ENCODE data around the gene OR3A3. TPM values are rescaled to one million over a fixed set of nuclear protein-coding genes. Genes with fewer than 3 reads are reported as not detected.

The OR3A3 gene
- total RNA-seq, 4 donors from 2014 or later = not detected

DNA sequence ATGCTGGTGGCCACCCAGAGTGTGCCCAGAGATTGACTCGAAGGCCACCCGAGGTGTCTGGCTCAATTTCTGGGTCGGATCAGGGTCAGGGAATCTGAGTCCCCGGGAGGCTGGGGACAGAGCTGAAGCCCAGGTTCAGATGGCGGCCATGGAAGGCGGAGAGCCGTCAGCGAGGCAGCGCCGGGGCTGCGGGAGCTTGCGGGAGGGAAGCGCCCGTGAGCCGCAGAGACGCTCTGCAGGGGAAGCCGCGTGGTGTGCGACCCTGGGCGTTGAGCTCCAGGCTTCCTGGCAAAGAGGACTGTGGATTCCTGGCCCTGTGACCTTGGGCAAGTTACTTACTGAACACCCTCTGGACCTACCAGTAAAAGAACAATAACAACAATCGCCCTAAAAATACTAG is 61.0 kb downstream of the OR3A3 start:
- WGBS, 2 donors (ENCODE audit: low coverage in 1 of 2) = 93 to 100% methylated on average over 1 to 10 of the region's 21 CpGs
- no peaks in the 10 kb centered on the region for H3K36me3 ChIP-seq
- no peaks in the 10 kb centered on the region for H3K27me3 ChIP-seq
- H3K9me3 ChIP-seq = no peaks in the 10 kb centered on the region
- no peak overlapping the region for H3K4me3 ChIP-seq
- TF ChIP-seq POLR2A (IDR thresholded peaks at IDR 0.05) (no peak), POLR2AphosphoS5 (IDR thresholded peaks at IDR 0.05) (no peak), EP300 (IDR thresholded peaks at IDR 0.05) (no peak)
- TF ChIP-seq, protein P1, sequence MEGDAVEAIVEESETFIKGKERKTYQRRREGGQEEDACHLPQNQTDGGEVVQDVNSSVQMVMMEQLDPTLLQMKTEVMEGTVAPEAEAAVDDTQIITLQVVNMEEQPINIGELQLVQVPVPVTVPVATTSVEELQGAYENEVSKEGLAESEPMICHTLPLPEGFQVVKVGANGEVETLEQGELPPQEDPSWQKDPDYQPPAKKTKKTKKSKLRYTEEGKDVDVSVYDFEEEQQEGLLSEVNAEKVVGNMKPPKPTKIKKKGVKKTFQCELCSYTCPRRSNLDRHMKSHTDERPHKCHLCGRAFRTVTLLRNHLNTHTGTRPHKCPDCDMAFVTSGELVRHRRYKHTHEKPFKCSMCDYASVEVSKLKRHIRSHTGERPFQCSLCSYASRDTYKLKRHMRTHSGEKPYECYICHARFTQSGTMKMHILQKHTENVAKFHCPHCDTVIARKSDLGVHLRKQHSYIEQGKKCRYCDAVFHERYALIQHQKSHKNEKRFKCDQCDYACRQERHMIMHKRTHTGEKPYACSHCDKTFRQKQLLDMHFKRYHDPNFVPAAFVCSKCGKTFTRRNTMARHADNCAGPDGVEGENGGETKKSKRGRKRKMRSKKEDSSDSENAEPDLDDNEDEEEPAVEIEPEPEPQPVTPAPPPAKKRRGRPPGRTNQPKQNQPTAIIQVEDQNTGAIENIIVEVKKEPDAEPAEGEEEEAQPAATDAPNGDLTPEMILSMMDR (IDR thresholded peaks at IDR 0.05) = no peak
- no peak overlapping the region for H3K27ac ChIP-seq
- H3K4me1 ChIP-seq = peaks cover 0 to 13% (median 0%) of the 10 kb centered on the region in 3 donors
- ATAC-seq = no peak

Small RNA genes within 50 kb of the gene (small RNA-seq; reads per million reads assigned to genes)
- gene OR1AC1P = 0 reads per million in 4 donors

Other genes with a start within 250 kb of the OR3A3 start
- gene OR1A2, start 213.9 kb upstream of the OR3A3 start, total RNA-seq = not detected
- gene OR1A1, start 203.7 kb upstream of the OR3A3 start, total RNA-seq = under 1 TPM in 1 of 4 donors, not detected in 3; 0.23 TPM
- under 1 TPM in 1 of 4 donors, not detected in 3; 0.50 TPM for gene OR3A1, start 113.0 kb upstream of the OR3A3 start, total RNA-seq
- gene OR3A2, start 25.1 kb upstream of the OR3A3 start, total RNA-seq = under 1 TPM in 3 of 4 donors, not detected in 1; 0.67 to 0.78 (median 0.72) TPM
- gene OR1E1, start 13.0 kb upstream of the OR3A3 start, total RNA-seq = not detected
- not detected for gene OR1E2, start 22.5 kb downstream of the OR3A3 start, total RNA-seq
- gene SPATA22, start 60.4 kb downstream of the OR3A3 start, total RNA-seq = 1 to 10 TPM in 1 of 4 donors, under 1 TPM in 1, not detected in 2; 0.81 to 2.2 TPM
- 1 to 10 TPM; 1.4 to 3.4 (median 2.7) TPM for gene ASPA, start 64.6 kb downstream of the OR3A3 start, total RNA-seq
- under 1 TPM; 0.31 to 0.82 (median 0.70) TPM for gene TRPV3, start 146.4 kb downstream of the OR3A3 start, total RNA-seq
- gene TRPV1, start 198.0 kb downstream of the OR3A3 start, total RNA-seq = 1 to 10 TPM; 1.9 to 6.3 (median 4.1) TPM
- gene SHPK, start 224.9 kb downstream of the OR3A3 start, total RNA-seq = 10 to 100 TPM in 2 of 4 donors, 1 to 10 TPM in 2; 5.9 to 11.1 (median 9.8) TPM
- gene CTNS, start 225.4 kb downstream of the OR3A3 start, total RNA-seq = 10 to 100 TPM; 14.8 to 20.5 (median 17.8) TPM

All from gastroesophageal sphincter (tissue), 4 donors.